ENCODE measurements around the gene PALD1.

The PALD1 gene

DNA sequence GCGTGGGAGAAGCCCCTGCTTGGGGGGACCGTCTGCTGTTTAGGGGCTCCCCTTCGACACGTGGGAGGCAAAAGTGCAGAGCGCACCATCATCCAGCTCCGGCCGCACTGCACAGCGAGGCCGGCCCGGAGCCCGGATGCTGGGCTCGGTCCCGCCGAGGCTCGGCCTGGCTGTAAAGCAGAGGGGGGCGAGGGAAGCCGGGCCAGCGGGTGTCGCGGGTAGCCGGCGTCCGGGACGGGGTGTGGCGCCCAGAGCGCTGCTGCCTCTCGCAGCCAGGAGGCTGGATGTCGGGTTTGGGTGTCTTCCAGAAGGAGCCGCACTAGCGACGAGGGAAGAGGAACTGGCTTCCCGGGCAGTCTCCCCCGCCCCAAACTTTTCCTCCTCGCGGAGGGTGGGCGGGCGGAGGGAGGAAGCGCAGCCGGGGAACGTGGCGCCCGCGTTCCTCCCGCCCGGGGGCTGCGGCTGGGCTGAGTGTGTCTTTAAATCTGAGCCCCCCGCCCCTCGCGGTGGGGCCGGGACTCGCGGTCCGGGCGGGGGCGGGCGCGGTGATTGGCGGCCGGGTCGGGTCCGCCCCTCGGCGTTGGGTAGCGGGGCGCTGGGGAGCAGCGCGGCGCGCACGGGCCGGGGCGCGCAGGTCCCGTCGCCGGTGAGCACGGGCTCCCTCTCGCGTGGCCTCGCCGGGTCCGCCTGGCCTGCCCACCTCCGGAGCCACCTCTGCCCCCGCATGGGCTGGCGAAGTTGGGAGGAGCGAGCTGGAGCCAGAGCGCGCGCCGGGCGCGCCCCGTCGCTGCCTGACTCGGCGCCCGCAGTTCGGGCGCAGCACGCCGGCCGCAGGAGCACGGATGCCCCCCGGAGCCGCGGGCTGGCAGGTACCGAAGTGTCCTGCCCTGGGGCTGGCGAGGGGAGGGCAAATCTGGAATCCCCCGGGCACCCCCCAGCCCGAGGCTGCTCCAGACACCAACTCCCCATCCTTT is at the start of gene PALD1:
Gene PALD1 (plus strand): TSS at position 577 of the 974 bp plus-strand sequence. CDS start 47,185 bp downstream, outside the sequence.
- DNase-seq, result peak; percentile 50 to 67

GRCh38 chr10:70430493-70431445 is 47.8 kb upstream of the PALD1 start:
- no peak for DNase-seq

DNA sequence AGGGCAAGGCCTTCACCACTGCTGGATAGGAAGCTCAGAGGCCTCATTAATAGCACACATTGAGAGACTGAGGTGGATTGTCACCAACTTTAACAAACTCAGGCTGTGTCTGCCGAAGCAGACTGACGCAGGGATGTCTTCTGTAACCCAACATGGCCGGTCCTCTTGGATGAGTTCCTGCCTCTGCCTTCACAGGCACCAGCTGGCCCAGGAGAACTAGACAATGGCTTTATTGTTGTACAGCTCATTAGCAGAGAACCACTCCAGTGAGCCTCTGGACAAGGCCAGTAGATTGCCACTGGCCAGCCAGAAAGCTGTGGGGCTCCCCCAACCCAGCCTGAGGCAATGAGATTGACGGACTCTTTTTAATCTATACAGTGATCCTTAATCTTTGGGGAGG is 46.5 kb upstream of the PALD1 start:
- DNase-seq, result no peak

- no peak for DNase-seq
Measured at GRCh38 chr10:70432561-70433263, 45.9 kb upstream of the PALD1 start.

GRCh38 chr10:70433581-70434280 is 44.8 kb upstream of the PALD1 start:
- no peak for DNase-seq

GRCh38 chr10:70435241-70436085 is 43.1 kb upstream of the PALD1 start:
- DNase-seq, result no peak

GRCh38 chr10:70437721-70438120 is 40.8 kb upstream of the PALD1 start:
- no peak for DNase-seq

- peak in 1 of 2 donors; percentile 27 for DNase-seq
Measured at GRCh38 chr10:70440296-70441160, 38.0 kb upstream of the PALD1 start.

DNA sequence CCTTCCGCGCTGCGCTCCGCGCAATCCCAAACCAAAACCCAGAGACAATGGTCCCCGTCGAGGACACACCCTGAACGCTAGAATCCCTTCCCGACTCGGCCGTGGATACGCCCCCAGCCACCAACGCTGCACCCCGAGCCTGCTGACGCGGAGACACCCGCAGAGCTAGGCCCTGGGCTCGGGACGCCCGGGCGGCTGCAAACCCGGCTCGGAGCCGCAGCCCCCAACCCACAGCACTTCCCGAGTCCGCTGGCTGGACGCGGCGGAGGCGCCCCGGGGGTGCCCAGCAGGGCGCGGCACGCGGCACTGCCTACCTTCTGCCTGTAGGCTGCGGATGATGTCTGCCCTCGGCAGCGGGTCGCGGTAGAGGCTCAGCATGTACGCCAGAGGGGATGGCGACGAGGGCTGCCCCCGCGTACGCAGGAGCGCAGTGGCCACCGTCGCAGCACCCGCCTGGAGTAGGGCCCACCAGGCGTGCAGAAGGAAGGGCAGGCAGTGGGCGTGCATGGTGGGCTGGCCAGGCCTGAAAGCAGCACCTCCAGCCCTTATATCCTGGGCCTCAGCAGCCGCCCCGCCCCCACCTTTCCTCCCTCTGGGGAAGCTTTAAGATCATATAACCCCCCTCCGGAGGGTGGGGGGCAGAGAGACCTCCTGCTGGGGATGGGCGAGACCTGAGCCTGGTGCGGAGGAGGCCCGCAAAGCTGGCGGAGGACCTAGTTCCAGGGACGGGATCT is 37.2 kb upstream of the PALD1 start, which contains the start of gene NODAL:
Gene NODAL (minus strand): TSS at position 521 of the 734 bp plus-strand sequence. CDS start 14 bp downstream, at position 507.
- DNase-seq, result peak in 1 of 2 donors; percentile 15

- DNase-seq, result no peak
Measured at GRCh38 chr10:70441895-70442309, 36.7 kb upstream of the PALD1 start.

DNA sequence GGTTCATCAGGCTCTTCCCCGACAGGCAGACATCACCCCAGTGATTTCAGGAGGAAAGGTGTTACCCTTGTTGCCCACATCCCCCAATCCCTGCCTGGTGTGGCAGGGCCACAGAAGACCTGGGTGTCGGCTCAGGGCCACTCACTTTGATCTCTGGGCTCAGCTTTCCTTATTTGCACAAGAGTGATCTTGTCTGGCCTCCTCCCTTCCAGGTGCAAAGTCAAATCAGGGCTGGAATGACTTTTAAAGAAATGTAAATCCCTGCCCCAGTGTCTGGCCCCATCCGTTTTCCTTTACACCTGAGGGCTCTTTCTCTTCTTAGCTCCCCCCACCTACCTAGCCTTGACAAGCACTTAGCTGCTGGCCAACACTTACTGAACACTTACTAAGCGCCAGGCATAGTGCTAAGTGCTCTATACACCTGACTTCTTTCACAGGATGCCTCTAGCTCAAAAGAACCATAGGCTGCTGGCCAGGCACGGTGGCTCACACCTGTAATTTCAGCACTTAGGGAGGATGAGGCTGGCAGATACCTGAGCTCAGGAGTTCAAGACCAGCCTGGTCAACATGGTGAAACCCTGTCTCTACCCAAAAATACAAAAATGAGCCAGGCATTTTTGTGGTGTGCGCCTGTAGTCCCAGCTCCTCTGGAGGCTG is 36.1 kb upstream of the PALD1 start:
- no peak for DNase-seq

DNA sequence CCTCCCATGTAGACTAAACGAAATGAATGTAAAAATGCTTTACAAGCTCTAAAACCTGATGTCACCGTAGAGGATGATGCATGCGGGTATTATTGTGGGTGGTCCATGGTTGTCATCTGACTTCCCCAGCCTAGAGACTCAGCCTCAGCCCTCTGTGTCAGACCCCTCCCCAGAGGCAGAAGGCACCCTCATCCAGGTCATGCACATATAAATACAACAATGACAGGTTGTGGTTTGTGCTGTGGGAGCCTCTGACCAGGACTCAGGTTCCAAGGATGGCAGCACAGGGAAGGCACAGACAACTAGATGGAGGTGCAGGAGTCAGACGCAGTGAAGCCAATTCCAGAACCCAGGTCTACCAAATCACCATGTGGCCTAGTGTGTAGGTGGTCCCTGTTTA is 33.8 kb upstream of the PALD1 start:
- DNase-seq, result no peak

DNA sequence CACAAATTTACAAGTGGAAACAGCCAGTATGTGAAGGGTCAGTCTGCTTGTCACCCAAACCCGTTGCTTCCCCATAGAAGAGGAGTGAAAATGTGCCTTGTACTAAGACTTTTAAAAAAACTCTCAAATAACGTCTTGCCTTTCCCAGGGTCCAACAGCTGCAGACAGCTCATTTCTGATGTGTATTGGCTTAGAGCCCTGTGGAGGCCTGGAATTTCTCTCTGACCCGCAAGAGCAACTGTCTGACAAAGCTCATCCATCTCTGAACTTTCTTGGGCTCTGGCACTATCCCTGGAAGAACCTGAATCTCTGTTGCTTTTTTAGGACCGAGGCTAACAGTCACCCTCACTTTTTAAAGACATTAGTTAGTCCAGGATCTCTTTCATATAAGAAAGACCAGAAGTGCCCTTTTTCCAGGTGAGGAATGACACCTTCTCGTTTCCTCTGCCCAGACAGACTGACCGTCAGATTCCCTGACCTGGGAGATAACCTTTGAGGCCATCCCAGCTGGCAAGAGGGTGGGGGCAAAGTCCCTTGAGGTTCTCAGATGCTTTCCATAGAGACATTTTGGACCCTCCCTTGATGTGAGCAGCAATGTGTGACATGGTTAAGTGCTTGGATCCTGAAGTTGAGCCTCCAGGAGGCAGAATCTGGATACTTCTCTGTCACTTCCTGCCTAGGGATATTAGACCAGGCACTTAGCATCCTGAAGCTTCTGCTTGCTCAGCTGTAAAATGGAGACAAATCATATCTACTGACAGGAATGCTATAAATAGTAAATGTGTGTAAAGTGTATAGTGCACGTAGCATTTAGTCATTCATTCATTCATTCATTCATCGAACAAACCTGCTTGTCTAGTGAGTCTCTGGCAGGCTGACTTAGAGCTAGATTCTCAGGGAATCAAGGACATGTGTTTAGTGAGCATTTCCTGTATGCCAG is 32.6 kb upstream of the PALD1 start:
- DNase-seq, result no peak

DNA sequence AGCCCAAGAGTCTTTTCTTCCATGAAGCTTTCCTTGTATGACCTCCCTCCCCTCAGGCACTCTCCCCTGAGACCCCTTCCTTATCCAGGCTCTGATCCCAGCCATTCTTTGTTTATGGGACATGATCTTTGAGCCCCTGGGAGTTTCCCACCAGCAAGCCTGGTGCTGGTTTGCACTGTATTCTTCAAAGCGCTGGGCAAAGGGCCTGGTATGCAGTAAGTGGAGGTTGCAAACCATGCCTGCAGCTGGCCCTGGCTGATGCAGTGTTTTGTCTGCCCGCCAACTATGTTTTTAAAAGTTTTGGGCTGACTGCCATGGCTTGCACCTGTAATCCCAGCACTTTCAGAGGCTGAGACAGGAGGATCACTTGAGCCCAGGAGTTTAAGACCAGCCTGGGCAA is 30.3 kb upstream of the PALD1 start:
- DNase-seq, result no peak

DNA sequence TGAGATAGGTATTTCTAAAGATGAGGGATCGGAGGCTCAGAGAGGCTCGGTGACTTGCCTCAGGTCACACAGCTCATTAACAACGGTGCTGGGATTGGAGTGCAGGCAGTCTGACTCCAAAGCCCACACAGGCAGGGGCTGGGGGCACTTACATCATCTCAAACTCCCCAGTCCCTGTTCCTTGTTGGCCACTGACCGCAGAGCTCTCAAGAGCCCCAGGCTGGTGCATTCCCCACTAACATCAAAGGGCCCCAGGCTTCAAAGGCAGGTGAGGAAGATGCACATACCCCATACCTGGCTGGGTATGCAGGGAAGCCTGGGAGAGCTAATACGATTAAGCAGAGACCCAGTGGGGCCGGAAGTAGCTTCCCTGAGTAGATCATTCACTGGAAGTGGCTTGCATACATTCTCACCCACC is 23.3 kb upstream of the PALD1 start:
- no peak for DNase-seq

- no peak for DNase-seq
Measured at GRCh38 chr10:70456164-70456563, 22.4 kb upstream of the PALD1 start.

DNA sequence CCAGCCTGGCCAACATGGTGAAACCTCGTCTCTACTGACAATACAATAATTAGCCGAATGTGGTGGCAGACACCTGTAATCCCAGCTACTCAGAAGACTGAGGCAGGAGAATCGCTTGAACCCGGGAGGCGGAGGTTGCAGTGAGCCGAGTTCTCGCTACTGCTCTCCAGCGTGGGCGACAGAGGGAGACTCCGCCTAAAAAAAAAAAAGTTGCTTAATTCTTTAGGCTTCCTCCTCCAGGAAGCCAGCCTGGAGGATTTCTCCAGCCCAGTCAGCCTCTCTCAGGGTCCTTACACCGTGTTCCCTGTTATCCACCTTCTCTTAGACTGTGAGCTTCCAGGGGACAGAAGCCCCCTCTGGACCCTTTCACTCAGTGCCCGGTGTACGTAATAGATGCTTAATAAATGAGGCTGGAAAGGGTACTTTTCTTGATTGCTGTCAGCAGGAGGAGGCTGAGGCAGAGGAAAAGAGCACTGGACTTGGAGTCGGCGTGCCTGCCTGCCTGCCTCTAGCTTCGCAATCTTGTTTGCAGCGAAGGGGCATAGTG is 20.7 kb upstream of the PALD1 start:
- DNase-seq, result no peak

Measured in stimulated activated CD4-positive, alpha-beta T cell treated with anti-CD3 and anti-CD28 coated beads, Interleukin-2, amount 100 ng/mL, for 24 hours (primary cell).